ENCODE results near the gene LRRC49. TPM values are rescaled to one million over a fixed set of nuclear protein-coding genes. Genes with fewer than 3 reads are reported as not detected.

The LRRC49 gene
- total RNA-seq, 1 experiment from 2014 or later = 21.1 TPM

DNA sequence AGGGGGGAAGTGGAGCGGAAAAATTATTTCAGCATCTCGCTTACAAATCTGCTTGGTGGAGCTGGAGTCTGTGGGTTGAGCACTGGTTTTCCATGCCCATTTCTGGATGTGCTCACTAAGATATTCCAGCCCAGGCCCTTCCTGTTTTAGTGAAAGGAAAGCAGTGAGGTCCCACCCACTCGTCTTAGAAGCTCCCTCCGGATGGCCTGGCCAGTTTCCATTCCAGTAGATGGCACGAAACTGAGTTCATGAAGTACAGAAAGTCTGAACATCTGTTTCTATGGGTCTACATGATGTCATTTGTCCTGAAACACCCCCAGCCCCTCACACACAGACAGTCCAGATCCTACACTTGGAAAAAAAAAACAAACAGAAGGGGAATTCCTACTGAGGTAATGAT, 190.7 kb downstream of the LRRC49 start:
- DNase-seq = peak; percentile 19 to 35
- Histone ChIP-seq H3K36me3 (no peaks in the 10 kb centered on the region), H3K4me1 (no peaks in the 10 kb centered on the region), H3K9me3 (replicated peaks) (no peaks in the 10 kb centered on the region), H3K27me3 (no peaks in the 10 kb centered on the region), H3K27ac (no peak overlapping the region), H3K4me3 (no peak overlapping the region)

DNA sequence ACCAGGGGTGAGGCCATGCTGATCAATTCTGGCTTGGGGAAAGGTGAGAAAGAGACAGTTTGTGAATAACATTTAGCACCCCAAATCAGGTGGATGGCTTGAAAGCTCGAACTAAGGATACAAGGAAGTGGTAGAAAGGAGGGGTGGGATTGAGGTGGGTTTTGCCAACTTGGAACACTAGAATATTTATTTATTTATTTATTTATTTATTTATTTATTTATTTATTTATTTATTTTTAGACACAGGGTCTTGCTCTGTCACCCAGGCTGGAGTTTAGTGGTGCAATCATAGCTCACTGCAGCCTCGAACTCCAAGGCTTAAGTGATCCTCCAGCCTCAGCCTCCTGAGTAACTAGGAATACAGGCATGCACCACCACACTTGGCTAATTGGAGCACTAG, 191.6 kb downstream of the LRRC49 start:
- no peak overlapping the region for H3K27ac ChIP-seq
- H3K4me3 ChIP-seq = no peak overlapping the region
- no peaks in the 10 kb centered on the region for H3K4me1 ChIP-seq

DNA sequence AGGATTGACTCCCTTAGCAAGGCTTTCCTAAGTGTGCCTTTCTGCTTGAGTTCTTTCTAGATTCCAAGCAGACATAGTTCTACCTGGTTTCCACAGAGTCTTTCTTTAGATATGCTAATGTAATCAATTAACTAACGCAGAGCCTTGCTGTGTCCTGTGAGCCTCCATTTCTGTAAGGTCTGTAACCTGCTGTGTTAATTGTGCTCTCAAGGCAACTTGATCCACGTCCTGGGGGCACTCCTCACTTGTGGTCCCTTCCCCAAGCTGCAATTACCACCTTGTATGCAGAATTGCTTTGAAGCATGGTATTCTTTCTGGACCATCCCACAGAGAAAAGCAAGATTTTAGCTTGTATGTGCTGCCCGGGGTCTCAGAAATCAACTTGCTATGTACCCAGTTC, 193.2 kb downstream of the LRRC49 start:
- Histone ChIP-seq H3K27ac (no peak overlapping the region), H3K4me1 (no peaks in the 10 kb centered on the region), H3K36me3 (no peaks in the 10 kb centered on the region), H3K4me3 (no peak overlapping the region), H3K27me3 (no peaks in the 10 kb centered on the region), H3K9me3 (replicated peaks) (no peaks in the 10 kb centered on the region)
- DNase-seq = no peak

More for the DNA sequence above, 191.6 kb downstream of the LRRC49 start:
- no peak for DNase-seq
- Histone ChIP-seq H3K27me3 (no peaks in the 10 kb centered on the region), H3K36me3 (no peaks in the 10 kb centered on the region), H3K9me3 (replicated peaks) (no peaks in the 10 kb centered on the region)

DNA sequence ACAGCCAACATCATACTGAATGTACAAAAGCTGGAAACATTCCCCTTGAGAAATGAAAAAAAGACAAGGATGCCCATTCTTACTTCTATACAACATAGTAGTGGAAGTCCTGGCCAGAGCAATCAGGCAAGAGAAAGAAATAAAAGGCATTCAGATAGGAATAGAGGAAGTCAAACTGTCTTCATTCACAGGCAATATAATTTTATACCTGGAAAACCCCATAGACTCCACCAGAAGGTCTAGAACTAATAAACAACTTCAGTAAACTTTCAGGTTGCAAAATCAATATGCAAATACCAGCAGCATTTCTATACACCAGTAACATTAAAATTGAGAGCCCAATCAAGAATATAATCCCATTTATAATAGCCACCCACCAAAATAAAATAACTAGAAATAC, 195.5 kb downstream of the LRRC49 start:
- Histone ChIP-seq H3K4me3 (no peak overlapping the region), H3K9me3 (replicated peaks) (no peaks in the 10 kb centered on the region), H3K4me1 (no peaks in the 10 kb centered on the region), H3K36me3 (no peaks in the 10 kb centered on the region), H3K27ac (no peak overlapping the region), H3K27me3 (no peaks in the 10 kb centered on the region)
- DNase-seq = no peak

DNA sequence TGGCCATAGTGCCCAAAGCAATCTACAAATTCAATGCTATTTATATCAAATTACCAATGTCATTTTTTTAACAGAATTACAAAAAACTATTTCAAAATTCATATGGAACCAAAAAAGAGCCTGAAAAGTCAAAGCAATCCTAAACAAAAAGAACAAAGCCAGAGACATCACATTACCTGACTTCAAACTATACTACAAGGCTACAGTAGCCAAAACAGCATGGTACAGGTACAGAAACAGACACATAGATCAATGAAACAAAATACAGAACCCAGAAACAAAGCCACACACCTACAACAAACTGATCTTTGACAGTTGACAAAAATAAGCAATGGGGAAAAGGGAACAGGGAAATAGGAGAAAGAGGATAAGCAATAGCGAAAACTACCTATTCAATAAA, 196.1 kb downstream of the LRRC49 start:
- no peak for DNase-seq
- Histone ChIP-seq H3K27me3 (no peaks in the 10 kb centered on the region), H3K4me3 (no peak overlapping the region), H3K36me3 (no peaks in the 10 kb centered on the region), H3K27ac (no peak overlapping the region), H3K4me1 (no peaks in the 10 kb centered on the region), H3K9me3 (replicated peaks) (no peaks in the 10 kb centered on the region)

DNA sequence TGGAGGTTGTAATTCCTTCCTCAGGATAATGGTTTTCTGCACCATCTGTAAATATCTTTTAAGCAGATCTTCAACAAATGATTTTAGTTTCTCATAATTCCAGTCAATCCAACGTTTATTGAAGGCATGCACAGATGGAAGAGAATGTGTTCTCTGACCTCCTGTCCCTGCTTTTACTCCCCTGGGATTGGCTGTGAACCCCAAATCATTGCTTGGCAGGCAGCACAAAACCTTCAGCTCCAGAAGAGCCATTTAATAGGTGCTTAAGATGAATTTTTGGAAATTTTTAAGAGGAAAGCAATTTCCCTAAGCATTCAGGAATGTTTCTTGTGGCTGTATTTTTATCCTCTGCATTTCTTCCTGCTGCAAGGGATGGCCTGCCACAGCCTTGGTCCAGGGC, 197.2 kb downstream of the LRRC49 start:
- Histone ChIP-seq H3K4me3 (no peak overlapping the region), H3K36me3 (no peaks in the 10 kb centered on the region), H3K27me3 (no peaks in the 10 kb centered on the region), H3K27ac (no peak overlapping the region), H3K4me1 (no peaks in the 10 kb centered on the region), H3K9me3 (replicated peaks) (no peaks in the 10 kb centered on the region)
- no peak for DNase-seq

DNA sequence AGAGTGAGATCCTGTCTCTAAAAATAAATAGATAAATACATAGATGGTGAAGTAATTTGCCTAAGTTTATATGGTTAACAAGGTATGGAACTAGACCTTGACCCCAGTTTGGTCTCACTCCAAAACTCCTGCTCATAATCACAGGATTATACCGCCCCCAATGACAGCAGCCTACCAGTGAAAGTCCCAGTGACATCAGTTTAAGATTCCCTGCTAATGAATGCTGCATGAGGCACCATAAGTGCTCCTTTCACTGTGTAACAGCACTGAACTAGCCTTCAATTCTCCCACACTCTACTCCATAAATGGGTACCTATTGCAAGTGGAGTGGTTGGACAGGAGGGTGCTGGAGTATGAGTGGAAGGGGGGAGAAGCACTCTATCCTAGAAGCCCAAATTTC, 199.0 kb downstream of the LRRC49 start:
- Histone ChIP-seq H3K36me3 (no peaks in the 10 kb centered on the region), H3K4me3 (no peak overlapping the region), H3K9me3 (replicated peaks) (no peaks in the 10 kb centered on the region), H3K27me3 (no peaks in the 10 kb centered on the region), H3K27ac (no peak overlapping the region), H3K4me1 (no peaks in the 10 kb centered on the region)
- no peak for DNase-seq

DNA sequence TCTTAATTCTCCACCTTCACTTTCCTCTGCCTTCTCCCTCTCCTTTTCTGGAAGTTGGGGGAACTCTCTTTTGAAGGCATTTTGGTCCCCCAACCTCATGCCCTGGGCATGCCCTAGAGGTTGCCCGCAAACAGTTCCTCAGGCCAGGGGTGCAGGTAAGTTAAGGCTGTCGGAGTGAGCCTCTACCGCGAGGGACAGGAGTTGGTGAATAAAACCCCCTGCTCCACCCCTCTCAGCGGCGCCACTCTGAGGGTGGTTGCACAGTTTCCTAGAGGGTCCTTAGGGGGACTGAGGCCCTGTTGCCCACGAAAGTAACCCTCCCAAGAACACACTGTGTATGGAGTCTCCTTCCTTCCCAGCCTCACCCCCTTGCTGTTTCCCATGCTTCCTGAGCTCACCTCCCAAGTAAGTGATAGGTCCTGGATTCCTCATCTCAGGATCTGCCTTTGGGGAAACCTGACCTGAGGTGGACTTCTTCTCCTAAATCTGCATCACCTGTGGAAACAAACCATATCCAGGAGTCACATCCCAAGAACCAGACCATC, 199.5 kb downstream of the LRRC49 start:
- Histone ChIP-seq H3K4me3 (no peak overlapping the region), H3K27ac (no peak overlapping the region), H3K9me3 (replicated peaks) (no peaks in the 10 kb centered on the region), H3K4me1 (no peaks in the 10 kb centered on the region), H3K36me3 (no peaks in the 10 kb centered on the region), H3K27me3 (no peaks in the 10 kb centered on the region)
- no peak for DNase-seq

DNA sequence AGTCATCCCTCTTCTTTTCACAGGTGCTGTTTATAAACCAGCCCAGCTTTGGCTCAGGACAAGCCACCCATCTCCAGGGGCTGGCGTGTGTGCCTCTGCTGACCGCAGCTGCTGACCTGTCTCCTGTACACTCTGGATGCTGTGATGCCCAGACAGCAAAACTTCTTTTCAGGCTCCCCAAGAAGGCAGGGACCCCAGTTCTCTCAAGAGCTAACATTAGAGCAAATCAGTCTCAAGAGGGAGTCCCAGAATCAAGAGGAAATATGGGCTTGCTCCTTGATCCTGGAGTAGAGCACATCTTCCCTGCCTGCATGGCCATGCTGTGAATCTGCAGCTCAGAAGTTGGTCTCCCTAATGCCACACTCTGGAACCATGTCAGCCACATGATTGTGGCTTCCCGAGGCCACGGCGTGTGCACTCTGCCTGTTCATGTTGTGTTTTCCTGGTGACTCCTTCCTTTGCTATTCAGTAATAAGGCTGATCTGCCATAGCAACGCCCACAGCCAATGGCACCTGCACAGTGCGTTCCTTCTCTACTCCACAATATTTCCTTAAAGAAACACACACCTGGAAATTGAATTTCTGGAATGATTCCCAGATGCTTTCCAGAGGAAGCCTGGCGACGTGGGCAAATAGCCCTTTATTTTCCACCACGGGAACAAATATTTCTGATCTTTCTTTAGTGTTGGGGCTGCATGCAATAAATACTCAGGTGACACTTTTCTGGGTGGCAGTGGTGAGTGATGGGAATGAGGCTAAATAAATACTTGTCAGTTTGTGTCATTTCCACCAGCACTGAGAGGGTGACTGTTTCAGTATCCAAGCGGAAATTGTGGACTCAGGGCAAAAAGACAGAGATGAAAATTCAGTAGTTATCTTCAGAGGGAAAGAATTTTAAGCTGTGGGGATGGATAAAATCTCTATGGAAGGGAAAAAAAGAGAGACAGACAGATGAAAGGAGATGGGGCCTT, 200.7 kb downstream of the LRRC49 start:
- no peak for DNase-seq
- Histone ChIP-seq H3K9me3 (replicated peaks) (no peaks in the 10 kb centered on the region), H3K4me3 (no peak overlapping the region), H3K4me1 (no peaks in the 10 kb centered on the region), H3K36me3 (no peaks in the 10 kb centered on the region), H3K27ac (no peak overlapping the region), H3K27me3 (no peaks in the 10 kb centered on the region)

DNA sequence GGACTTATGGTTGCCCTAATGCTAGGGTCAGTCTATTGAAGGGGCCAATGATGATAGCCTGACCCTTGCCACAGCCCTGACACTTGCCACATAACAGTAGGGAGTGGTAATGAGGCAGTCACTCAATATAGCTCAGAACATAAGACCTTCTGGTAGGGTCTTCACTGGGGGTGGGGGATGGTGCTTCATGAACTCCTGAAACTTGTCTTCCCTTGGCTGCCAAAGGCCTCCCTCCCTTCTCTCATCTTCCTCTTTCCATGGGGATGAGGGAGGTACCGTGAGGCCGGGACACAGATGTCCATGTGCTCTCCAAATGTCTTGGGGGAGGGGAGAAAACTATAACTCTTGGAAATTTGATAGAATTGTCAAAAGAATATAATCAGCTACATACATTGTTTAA, 201.5 kb downstream of the LRRC49 start:
- Histone ChIP-seq H3K9me3 (replicated peaks) (no peaks in the 10 kb centered on the region), H3K27ac (no peak overlapping the region), H3K4me1 (no peaks in the 10 kb centered on the region), H3K4me3 (no peak overlapping the region), H3K36me3 (no peaks in the 10 kb centered on the region), H3K27me3 (no peaks in the 10 kb centered on the region)
- DNase-seq = no peak

DNA sequence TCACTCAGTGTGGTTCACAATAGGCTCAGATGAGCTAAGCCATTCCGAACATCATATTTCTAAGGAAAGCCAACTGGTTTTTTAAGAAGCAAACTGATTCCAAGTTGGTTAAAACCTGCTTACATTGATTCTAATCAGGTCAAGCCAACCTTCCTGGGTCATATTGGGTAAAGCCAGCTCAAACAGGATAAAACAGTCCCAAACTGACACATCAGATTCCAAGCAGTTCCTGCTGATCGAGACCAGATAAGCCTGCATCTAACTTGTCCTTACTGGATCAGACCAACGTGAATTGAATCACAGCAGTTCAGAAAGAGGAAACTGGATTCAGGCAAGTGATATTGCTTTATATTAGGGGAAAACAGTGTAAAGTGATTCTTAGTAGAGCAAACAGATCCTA, 204.1 kb downstream of the LRRC49 start:
- no peaks in the 10 kb centered on the region for H3K36me3 ChIP-seq
- no peak for DNase-seq
- no peak overlapping the region for H3K4me3 ChIP-seq
- no peaks in the 10 kb centered on the region for H3K27me3 ChIP-seq
- H3K4me1 ChIP-seq = no peaks in the 10 kb centered on the region
- H3K9me3 ChIP-seq (replicated peaks) = no peaks in the 10 kb centered on the region
- H3K27ac ChIP-seq = no peak overlapping the region

DNA sequence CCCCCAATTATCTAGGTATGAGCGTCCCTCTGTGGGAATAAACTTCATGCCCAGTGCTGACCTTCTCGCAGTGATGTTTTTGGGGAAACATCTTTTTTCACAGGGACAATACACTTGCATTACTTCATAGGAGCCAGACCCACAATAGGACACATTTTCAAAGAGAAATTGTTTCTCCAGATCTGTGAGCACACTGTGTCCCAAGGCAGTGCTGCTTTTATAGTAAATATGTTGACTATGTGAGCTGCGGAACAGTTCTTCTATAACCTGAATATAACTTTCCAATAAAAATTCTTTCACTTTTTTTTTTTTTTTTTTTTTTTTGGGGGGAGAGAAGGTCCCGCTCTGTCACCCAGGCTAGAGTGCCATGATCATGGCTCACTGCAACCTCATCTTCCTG, 205.3 kb downstream of the LRRC49 start:
- H3K4me3 ChIP-seq = no peak overlapping the region
- no peaks in the 10 kb centered on the region for H3K9me3 ChIP-seq (replicated peaks)
- no peaks in the 10 kb centered on the region for H3K4me1 ChIP-seq
- no peaks in the 10 kb centered on the region for H3K36me3 ChIP-seq
- DNase-seq = no peak
- no peak overlapping the region for H3K27ac ChIP-seq
- no peaks in the 10 kb centered on the region for H3K27me3 ChIP-seq

DNA sequence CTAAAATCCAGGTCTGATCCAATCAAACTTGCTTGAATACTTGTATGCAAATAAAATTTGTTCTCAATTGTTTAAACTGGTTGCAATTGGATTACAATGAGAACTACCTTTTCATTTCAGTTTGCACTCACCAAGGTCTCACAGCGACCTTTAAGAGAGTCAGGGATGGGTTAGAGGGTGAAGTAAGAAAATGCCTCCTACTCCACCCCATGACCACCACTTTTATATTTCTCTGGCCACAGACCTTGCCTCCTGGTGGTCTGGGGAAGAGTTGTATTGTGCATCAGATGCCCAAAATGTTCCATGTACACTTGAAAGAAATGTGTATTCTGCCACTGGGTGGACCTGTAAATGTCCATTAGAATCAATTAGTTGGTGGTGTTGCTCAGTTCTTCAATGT, 206.3 kb downstream of the LRRC49 start:
- no peaks in the 10 kb centered on the region for H3K9me3 ChIP-seq (replicated peaks)
- H3K4me1 ChIP-seq = no peaks in the 10 kb centered on the region
- no peaks in the 10 kb centered on the region for H3K36me3 ChIP-seq
- no peak overlapping the region for H3K4me3 ChIP-seq
- no peaks in the 10 kb centered on the region for H3K27me3 ChIP-seq
- no peak overlapping the region for H3K27ac ChIP-seq
- DNase-seq = no peak

All from SJCRH30 (cell line).